Measurements from ENCODE around the gene MCTP2. TPM values are rescaled to one million over a fixed set of nuclear protein-coding genes. Genes with fewer than 3 reads are reported as not detected.

Gene MCTP2
- total RNA-seq, 1 experiment from 2014 or later: 7.4 TPM

GRCh38 chr15:94203306-94203705 lies 28.1 kb upstream of the MCTP2 start:
- ChIA-PET POLR2A (no interaction called here), CTCF (no interaction called here)
- peaks cover 4% of the 10 kb centered on the region for H3K4me1 Mint-ChIP-seq
- H3K9me3 Mint-ChIP-seq: no peaks in the 10 kb centered on the region
- ATAC-seq: no peak
- DNase-seq (ENCODE audit: low spot score): no peak
- H3K27ac Mint-ChIP-seq: no peak overlapping the region
- H3K36me3 Mint-ChIP-seq: no peaks in the 10 kb centered on the region
- H3K27me3 Mint-ChIP-seq (ENCODE audit: low read depth): no peaks in the 10 kb centered on the region
- no peak overlapping the region for H3K4me3 Mint-ChIP-seq
- no peak for TF ChIP-seq ESRRA (CRISPR knock-in tag; IDR thresholded peaks at IDR 0.05; ENCODE audit: borderline replicate concordance)
- no peak for TF ChIP-seq TEAD4 (CRISPR knock-in tag; IDR thresholded peaks at IDR 0.05)
- no peak for TF ChIP-seq ZNF219 (CRISPR knock-in tag; IDR thresholded peaks at IDR 0.05; ENCODE audit: borderline replicate concordance)
- TF ChIP-seq SOX15 (CRISPR knock-in tag; IDR thresholded peaks at IDR 0.05): no peak
- TF ChIP-seq GRHL2 (CRISPR knock-in tag; IDR thresholded peaks at IDR 0.05; ENCODE audit: insufficient replicate concordance, severe bottlenecking): no peak
- TF ChIP-seq ZNF232 (CRISPR knock-in tag; IDR thresholded peaks at IDR 0.05): no peak
- TF ChIP-seq, protein P1, sequence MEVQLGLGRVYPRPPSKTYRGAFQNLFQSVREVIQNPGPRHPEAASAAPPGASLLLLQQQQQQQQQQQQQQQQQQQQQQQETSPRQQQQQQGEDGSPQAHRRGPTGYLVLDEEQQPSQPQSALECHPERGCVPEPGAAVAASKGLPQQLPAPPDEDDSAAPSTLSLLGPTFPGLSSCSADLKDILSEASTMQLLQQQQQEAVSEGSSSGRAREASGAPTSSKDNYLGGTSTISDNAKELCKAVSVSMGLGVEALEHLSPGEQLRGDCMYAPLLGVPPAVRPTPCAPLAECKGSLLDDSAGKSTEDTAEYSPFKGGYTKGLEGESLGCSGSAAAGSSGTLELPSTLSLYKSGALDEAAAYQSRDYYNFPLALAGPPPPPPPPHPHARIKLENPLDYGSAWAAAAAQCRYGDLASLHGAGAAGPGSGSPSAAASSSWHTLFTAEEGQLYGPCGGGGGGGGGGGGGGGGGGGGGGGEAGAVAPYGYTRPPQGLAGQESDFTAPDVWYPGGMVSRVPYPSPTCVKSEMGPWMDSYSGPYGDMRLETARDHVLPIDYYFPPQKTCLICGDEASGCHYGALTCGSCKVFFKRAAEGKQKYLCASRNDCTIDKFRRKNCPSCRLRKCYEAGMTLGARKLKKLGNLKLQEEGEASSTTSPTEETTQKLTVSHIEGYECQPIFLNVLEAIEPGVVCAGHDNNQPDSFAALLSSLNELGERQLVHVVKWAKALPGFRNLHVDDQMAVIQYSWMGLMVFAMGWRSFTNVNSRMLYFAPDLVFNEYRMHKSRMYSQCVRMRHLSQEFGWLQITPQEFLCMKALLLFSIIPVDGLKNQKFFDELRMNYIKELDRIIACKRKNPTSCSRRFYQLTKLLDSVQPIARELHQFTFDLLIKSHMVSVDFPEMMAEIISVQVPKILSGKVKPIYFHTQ (CRISPR knock-in tag; IDR thresholded peaks at IDR 0.05): no peak
- TF ChIP-seq, protein P2, sequence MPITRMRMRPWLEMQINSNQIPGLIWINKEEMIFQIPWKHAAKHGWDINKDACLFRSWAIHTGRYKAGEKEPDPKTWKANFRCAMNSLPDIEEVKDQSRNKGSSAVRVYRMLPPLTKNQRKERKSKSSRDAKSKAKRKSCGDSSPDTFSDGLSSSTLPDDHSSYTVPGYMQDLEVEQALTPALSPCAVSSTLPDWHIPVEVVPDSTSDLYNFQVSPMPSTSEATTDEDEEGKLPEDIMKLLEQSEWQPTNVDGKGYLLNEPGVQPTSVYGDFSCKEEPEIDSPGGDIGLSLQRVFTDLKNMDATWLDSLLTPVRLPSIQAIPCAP (CRISPR knock-in tag; IDR thresholded peaks at IDR 0.05): no peak
- TF ChIP-seq AFF4 (CRISPR knock-in tag; IDR thresholded peaks at IDR 0.05; ENCODE audit: borderline replicate concordance): no peak
- TF ChIP-seq RORB (CRISPR knock-in tag; IDR thresholded peaks at IDR 0.05): no peak
- TF ChIP-seq ZBTB21 (CRISPR knock-in tag; IDR thresholded peaks at IDR 0.05; ENCODE audit: borderline replicate concordance): no peak

DNA sequence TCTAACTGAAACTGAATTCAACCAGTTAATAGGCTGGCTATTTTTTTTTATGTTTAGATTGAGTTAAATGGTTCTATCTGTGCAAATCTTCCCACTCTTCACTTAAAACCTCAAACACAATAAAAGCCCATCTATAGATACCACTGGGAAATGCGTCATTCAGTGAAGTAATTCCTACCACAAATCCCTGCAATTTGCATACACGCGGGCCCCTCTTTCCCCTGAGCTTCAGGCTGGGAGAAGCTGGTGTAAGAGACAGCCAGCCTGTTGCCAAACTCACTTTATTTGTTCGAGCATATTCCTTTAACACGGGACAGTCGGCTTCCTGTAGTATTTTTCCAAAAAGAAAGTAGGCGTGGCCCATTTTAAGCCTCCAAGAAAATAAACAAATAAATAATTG lies 26.0 kb upstream of the MCTP2 start:
- no peak for DNase-seq (ENCODE audit: low spot score)

DNA sequence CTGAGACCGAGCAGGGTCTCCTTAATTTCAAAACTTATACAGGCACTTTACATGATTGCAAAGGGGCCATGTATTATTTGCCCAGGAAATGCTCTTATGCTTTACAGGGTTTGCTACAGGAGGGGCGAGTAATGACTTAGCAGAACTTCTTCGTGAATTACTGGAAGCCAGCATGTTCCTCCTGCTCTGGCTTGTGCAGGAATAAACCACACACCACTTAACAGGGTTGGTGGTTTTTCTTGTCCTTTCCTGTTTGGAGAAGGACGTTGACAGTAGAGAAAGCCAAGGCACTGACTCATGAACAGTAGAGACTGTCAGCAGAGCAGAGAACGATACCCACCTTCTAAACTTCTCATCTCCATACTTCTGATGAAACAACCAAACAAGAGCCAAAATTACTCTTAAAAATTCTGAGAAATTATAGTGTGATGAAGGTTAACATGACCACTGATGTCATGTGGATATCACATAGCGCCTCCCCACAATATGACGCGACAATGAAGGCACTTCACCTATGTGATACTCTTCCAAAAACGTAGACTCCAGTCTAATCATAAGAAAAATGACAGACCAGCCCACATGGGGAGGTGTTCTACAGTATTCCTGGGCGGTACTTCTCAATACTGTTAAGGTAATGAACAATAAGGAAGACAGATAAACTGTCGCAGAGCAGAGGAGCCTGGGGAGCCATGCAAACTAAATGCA lies 24.7 kb upstream of the MCTP2 start:
- ATAC-seq: no peak
- Mint-ChIP-seq H3K27ac (no peak overlapping the region), H3K4me3 (no peak overlapping the region), H3K9me3 (no peaks in the 10 kb centered on the region), H3K27me3 (ENCODE audit: low read depth) (no peaks in the 10 kb centered on the region), H3K4me1 (peaks cover 4% of the 10 kb centered on the region), H3K36me3 (no peaks in the 10 kb centered on the region)
- DNase-seq (ENCODE audit: low spot score): no peak
- CTCF ChIA-PET: no interaction called here
- POLR2A ChIA-PET: no interaction called here
- TF ChIP-seq GRHL2 (CRISPR knock-in tag; IDR thresholded peaks at IDR 0.05; ENCODE audit: insufficient replicate concordance, severe bottlenecking) (no peak), ETV6 (CRISPR knock-in tag; IDR thresholded peaks at IDR 0.05) (no peak), TP53 (CRISPR knock-in tag; IDR thresholded peaks at IDR 0.05) (no peak), GTF2I (CRISPR knock-in tag; conservative IDR thresholded peaks at IDR 0.05) (no peak), TCF7 (CRISPR knock-in tag; IDR thresholded peaks at IDR 0.05; ENCODE audit: low read depth) (no peak), FOXP1 (CRISPR knock-in tag; IDR thresholded peaks at IDR 0.05; ENCODE audit: borderline replicate concordance) (no peak), MLX (CRISPR knock-in tag; IDR thresholded peaks at IDR 0.05) (no peak), JUN (CRISPR knock-in tag; IDR thresholded peaks at IDR 0.05) (no peak), SOX15 (CRISPR knock-in tag; IDR thresholded peaks at IDR 0.05) (no peak), IRF2 (CRISPR knock-in tag; IDR thresholded peaks at IDR 0.05; ENCODE audit: borderline replicate concordance, low read depth) (no peak), GABPB1 (CRISPR knock-in tag; IDR thresholded peaks at IDR 0.05) (no peak), NR2C2 (CRISPR knock-in tag; IDR thresholded peaks at IDR 0.05) (no peak), ZNF317 (CRISPR knock-in tag; IDR thresholded peaks at IDR 0.05; ENCODE audit: borderline replicate concordance, low read depth) (no peak)
- TF ChIP-seq, protein P3, sequence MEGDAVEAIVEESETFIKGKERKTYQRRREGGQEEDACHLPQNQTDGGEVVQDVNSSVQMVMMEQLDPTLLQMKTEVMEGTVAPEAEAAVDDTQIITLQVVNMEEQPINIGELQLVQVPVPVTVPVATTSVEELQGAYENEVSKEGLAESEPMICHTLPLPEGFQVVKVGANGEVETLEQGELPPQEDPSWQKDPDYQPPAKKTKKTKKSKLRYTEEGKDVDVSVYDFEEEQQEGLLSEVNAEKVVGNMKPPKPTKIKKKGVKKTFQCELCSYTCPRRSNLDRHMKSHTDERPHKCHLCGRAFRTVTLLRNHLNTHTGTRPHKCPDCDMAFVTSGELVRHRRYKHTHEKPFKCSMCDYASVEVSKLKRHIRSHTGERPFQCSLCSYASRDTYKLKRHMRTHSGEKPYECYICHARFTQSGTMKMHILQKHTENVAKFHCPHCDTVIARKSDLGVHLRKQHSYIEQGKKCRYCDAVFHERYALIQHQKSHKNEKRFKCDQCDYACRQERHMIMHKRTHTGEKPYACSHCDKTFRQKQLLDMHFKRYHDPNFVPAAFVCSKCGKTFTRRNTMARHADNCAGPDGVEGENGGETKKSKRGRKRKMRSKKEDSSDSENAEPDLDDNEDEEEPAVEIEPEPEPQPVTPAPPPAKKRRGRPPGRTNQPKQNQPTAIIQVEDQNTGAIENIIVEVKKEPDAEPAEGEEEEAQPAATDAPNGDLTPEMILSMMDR (IDR thresholded peaks at IDR 0.05): no peak

More for the DNA sequence above, 26.0 kb upstream of the MCTP2 start:
- TF ChIP-seq ELF4 (CRISPR knock-in tag; IDR thresholded peaks at IDR 0.05; ENCODE audit: low read depth): no peak
- TF ChIP-seq MYBL2 (CRISPR knock-in tag; IDR thresholded peaks at IDR 0.05): no peak
- TF ChIP-seq NFE2L1 (CRISPR knock-in tag; IDR thresholded peaks at IDR 0.05): no peak
- POLR2A ChIA-PET: no interaction called here
- peaks cover 4% of the 10 kb centered on the region for H3K4me1 Mint-ChIP-seq
- no peaks in the 10 kb centered on the region for H3K9me3 Mint-ChIP-seq
- no peak overlapping the region for H3K27ac Mint-ChIP-seq
- H3K4me3 Mint-ChIP-seq: no peak overlapping the region
- no peaks in the 10 kb centered on the region for H3K27me3 Mint-ChIP-seq (ENCODE audit: low read depth)
- no peaks in the 10 kb centered on the region for H3K36me3 Mint-ChIP-seq
- CTCF ChIA-PET: no interaction called here
- no peak for ATAC-seq

Data from WTC11 (cell line).